MV-4-11 (cell line): ENCODE data around the gene DCDC2B.
"Not testable (repeated sequence)": the region's sequence is repeated elsewhere in the genome, so short reads cannot be mapped to it uniquely, and the experiment has no call there.

ENCODE experiments used
- DNase-seq: peaks from one replicate; lab custom pipeline; 2025; lab: John Stamatoyannopoulos, UW

The DCDC2B gene

DNA sequence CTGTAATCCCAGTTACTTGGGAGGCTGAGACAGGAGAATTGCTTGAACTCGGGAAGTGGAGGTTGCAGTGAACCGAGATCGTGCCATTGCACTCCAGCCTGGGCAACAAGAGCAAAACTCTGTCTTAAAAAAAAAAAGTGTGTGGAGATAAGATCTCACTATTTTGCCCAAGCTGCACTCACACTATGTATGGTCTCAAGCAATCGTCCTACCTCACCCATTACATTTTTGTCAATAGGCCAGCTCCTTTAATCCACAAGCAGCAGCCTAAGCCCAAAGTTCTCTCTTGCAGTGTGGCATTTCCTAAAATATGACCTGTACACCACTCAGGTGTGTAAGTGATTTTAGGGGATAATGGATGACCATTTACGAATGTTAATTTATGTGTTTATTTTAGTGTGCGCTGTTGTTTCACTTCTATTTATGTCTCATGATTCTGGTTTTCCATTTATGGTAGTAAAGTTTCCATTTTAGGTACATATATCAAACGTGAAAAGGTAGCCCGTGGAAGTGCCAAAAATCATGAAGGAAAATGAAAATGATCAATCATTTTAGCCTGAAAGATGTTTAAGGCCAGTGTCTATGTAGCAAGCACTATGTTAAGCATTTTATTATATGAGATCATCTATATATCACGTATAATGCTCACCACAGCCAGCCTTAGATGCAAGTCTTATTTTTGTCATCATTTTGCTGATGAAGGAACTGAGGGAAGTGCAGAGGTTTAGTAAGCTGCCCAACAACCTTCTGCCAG, 47.8 kb downstream of the DCDC2B start:
- no peak for DNase-seq

DNA sequence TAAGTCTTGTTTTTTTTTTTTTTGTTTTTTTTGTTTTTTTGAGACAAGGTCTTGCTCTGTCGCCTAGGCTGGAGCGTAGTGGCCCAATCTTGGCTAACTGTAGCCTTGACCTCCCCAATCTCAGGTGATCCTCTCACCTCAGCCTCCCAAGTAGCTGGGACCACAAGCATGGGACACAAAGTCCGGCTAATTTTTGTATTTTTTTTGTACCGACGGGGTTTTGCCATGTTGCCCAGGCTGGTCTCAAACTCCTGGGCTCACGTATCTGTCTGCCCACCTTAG, 48.3 kb downstream of the DCDC2B start:
- no peak for DNase-seq

DNA sequence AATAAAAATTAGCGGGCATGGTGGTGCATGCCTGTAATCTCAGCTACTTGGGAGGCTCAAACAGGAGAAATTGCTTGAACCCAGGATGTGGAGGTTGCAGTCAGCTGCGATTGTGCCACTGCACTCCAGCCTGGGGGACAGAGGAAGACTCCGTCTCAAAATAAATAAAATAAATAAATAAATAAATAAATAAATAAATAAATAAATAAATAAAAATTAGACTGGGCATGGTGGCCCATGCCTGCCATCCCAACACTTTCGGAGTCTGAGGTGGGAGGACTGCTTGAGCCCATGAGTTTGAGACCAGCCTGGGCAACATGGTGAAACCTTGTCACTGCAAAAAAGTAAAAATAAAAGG, 54.3 kb downstream of the DCDC2B start:
- not testable (repeated sequence) for DNase-seq

GRCh38 chr1:32263744-32264143, 54.9 kb downstream of the DCDC2B start:
- DNase-seq, result no peak
